ENCODE measurements around the gene SORCS2.
A peak's percentile ranks its signal among the peaks of the same experiment; 100 is the strongest.

DNA sequence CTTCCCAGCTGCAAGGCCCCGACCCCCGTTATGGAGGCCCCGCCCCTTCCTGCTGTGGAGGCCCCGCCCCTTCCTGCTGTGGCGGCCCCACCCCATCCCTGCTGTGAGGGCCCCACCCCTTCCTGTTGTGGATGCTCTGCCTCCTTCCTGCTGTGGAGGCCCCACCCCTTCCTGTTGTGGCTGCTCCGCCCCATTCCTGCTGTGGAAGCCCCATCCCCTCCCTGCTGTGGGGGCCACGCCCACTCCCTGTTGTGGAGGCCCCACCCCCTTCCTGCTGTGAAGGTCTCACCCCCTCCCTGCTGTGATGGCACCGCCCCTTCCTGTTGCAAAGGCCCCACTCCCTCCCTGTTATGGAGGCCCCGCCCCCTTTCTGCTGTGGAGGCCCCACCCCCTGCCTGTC is 347.3 kb downstream of the SORCS2 start:
- TF ChIP-seq TARDBP (IDR thresholded peaks at IDR 0.05) (no peak), FOXA1 (IDR thresholded peaks at IDR 0.05) (no peak), SP1 (IDR thresholded peaks at IDR 0.05) (0 out of 2 replicates have a peak, but pooled peaks have one; percentile 52), FOXM1 (IDR thresholded peaks at IDR 0.05; ENCODE audit: borderline replicate concordance) (no peak), LEF1 (IDR thresholded peaks at IDR 0.05; ENCODE audit: borderline replicate concordance) (no peak), HDGF (IDR thresholded peaks at IDR 0.05; ENCODE audit: borderline replicate concordance) (no peak), ARNT (IDR thresholded peaks at IDR 0.05) (no peak)
